Measurements from ENCODE around the gene GPR183.

GPR183 gene

GRCh38 chr13:99295488-99296252 lies 11.5 kb downstream of the GPR183 start:
- no peaks in the 10 kb centered on the region for H3K9me3 ChIP-seq (ENCODE audit: control insufficient read depth, low read length)
- no peaks in the 10 kb centered on the region for H3K27me3 ChIP-seq (ENCODE audit: control insufficient read depth, insufficient read depth, low read length, poor library complexity, severe bottlenecking)
- 94 to 97% methylated on average over 12 of the region's 12 CpGs for WGBS, 2 experiments
- H3K27ac ChIP-seq (ENCODE audit: insufficient read depth, low read depth, low read length, poor library complexity, severe bottlenecking), result no peak overlapping the region
- H3K36me3 ChIP-seq (ENCODE audit: control insufficient read depth, insufficient read depth, low read length), result no peaks in the 10 kb centered on the region
- no peaks in the 10 kb centered on the region for H3K4me1 ChIP-seq (ENCODE audit: control insufficient read depth, insufficient read depth, low read length)
- H3K4me3 ChIP-seq (ENCODE audit: insufficient read depth, low read depth, low read length), result no peak overlapping the region

GRCh38 chr13:99294958-99295357 lies 12.2 kb downstream of the GPR183 start:
- WGBS, 2 experiments, result 97 to 98% methylated on average over 6 to 7 of the region's 7 CpGs
- Histone ChIP-seq H3K4me3 (ENCODE audit: insufficient read depth, low read depth, low read length) (no peak overlapping the region), H3K36me3 (ENCODE audit: control insufficient read depth, insufficient read depth, low read length) (no peaks in the 10 kb centered on the region), H3K27ac (ENCODE audit: insufficient read depth, low read depth, low read length, poor library complexity, severe bottlenecking) (no peak overlapping the region), H3K9me3 (ENCODE audit: control insufficient read depth, low read length) (no peaks in the 10 kb centered on the region), H3K27me3 (ENCODE audit: control insufficient read depth, insufficient read depth, low read length, poor library complexity, severe bottlenecking) (no peaks in the 10 kb centered on the region), H3K4me1 (ENCODE audit: control insufficient read depth, insufficient read depth, low read length) (no peaks in the 10 kb centered on the region)

- H3K4me1 ChIP-seq (ENCODE audit: control insufficient read depth, insufficient read depth, low read length), result no peaks in the 10 kb centered on the region
- H3K4me3 ChIP-seq (ENCODE audit: insufficient read depth, low read depth, low read length), result no peak overlapping the region
- no peaks in the 10 kb centered on the region for H3K9me3 ChIP-seq (ENCODE audit: control insufficient read depth, low read length)
- H3K27ac ChIP-seq (ENCODE audit: insufficient read depth, low read depth, low read length, poor library complexity, severe bottlenecking), result no peak overlapping the region
- H3K27me3 ChIP-seq (ENCODE audit: control insufficient read depth, insufficient read depth, low read length, poor library complexity, severe bottlenecking), result no peaks in the 10 kb centered on the region
- no peaks in the 10 kb centered on the region for H3K36me3 ChIP-seq (ENCODE audit: control insufficient read depth, insufficient read depth, low read length)
Observed at GRCh38 chr13:99294198-99294597, 13.0 kb downstream of the GPR183 start.

- WGBS, 2 experiments, result 94 to 100% methylated on average over 2 of the region's 2 CpGs
Observed at GRCh38 chr13:99293178-99293577, 14.0 kb downstream of the GPR183 start.

GRCh38 chr13:99290894-99291293 lies 16.3 kb downstream of the GPR183 start:
- Histone ChIP-seq H3K4me3 (ENCODE audit: insufficient read depth, low read depth, low read length) (no peak overlapping the region), H3K4me1 (ENCODE audit: control insufficient read depth, insufficient read depth, low read length) (no peaks in the 10 kb centered on the region), H3K36me3 (ENCODE audit: control insufficient read depth, insufficient read depth, low read length) (no peaks in the 10 kb centered on the region), H3K27ac (ENCODE audit: insufficient read depth, low read depth, low read length, poor library complexity, severe bottlenecking) (no peak overlapping the region), H3K9me3 (ENCODE audit: control insufficient read depth, low read length) (no peaks in the 10 kb centered on the region), H3K27me3 (ENCODE audit: control insufficient read depth, insufficient read depth, low read length, poor library complexity, severe bottlenecking) (no peaks in the 10 kb centered on the region)
- WGBS, 2 experiments, result 88 to 92% methylated on average over 3 of the region's 3 CpGs

More at GRCh38 chr13:99293178-99293577, 14.0 kb downstream of the GPR183 start:
- H3K4me1 ChIP-seq (ENCODE audit: control insufficient read depth, insufficient read depth, low read length), result no peaks in the 10 kb centered on the region
- no peak overlapping the region for H3K27ac ChIP-seq (ENCODE audit: insufficient read depth, low read depth, low read length, poor library complexity, severe bottlenecking)
- H3K4me3 ChIP-seq (ENCODE audit: insufficient read depth, low read depth, low read length), result no peak overlapping the region
- no peaks in the 10 kb centered on the region for H3K27me3 ChIP-seq (ENCODE audit: control insufficient read depth, insufficient read depth, low read length, poor library complexity, severe bottlenecking)
- H3K36me3 ChIP-seq (ENCODE audit: control insufficient read depth, insufficient read depth, low read length), result no peaks in the 10 kb centered on the region
- H3K9me3 ChIP-seq (ENCODE audit: control insufficient read depth, low read length), result no peaks in the 10 kb centered on the region

GRCh38 chr13:99289674-99290337 lies 17.4 kb downstream of the GPR183 start:
- Histone ChIP-seq H3K9me3 (ENCODE audit: control insufficient read depth, low read length) (no peaks in the 10 kb centered on the region), H3K4me1 (ENCODE audit: control insufficient read depth, insufficient read depth, low read length) (no peaks in the 10 kb centered on the region), H3K4me3 (ENCODE audit: insufficient read depth, low read depth, low read length) (no peak overlapping the region), H3K27me3 (ENCODE audit: control insufficient read depth, insufficient read depth, low read length, poor library complexity, severe bottlenecking) (no peaks in the 10 kb centered on the region), H3K36me3 (ENCODE audit: control insufficient read depth, insufficient read depth, low read length) (no peaks in the 10 kb centered on the region), H3K27ac (ENCODE audit: insufficient read depth, low read depth, low read length, poor library complexity, severe bottlenecking) (no peak overlapping the region)
- 94 to 97% methylated on average over 7 of the region's 7 CpGs for WGBS, 2 experiments

GRCh38 chr13:99289271-99289670 lies 17.9 kb downstream of the GPR183 start:
- Histone ChIP-seq H3K4me3 (ENCODE audit: insufficient read depth, low read depth, low read length) (no peak overlapping the region), H3K4me1 (ENCODE audit: control insufficient read depth, insufficient read depth, low read length) (no peaks in the 10 kb centered on the region), H3K36me3 (ENCODE audit: control insufficient read depth, insufficient read depth, low read length) (no peaks in the 10 kb centered on the region), H3K27me3 (ENCODE audit: control insufficient read depth, insufficient read depth, low read length, poor library complexity, severe bottlenecking) (no peaks in the 10 kb centered on the region), H3K9me3 (ENCODE audit: control insufficient read depth, low read length) (no peaks in the 10 kb centered on the region), H3K27ac (ENCODE audit: insufficient read depth, low read depth, low read length, poor library complexity, severe bottlenecking) (no peak overlapping the region)
- WGBS, 2 experiments, result 91 to 96% methylated on average over 2 of the region's 2 CpGs

GRCh38 chr13:99288089-99288488 lies 19.1 kb downstream of the GPR183 start:
- Histone ChIP-seq H3K36me3 (ENCODE audit: control insufficient read depth, insufficient read depth, low read length) (no peaks in the 10 kb centered on the region), H3K27ac (ENCODE audit: insufficient read depth, low read depth, low read length, poor library complexity, severe bottlenecking) (no peak overlapping the region), H3K9me3 (ENCODE audit: control insufficient read depth, low read length) (no peaks in the 10 kb centered on the region), H3K4me1 (ENCODE audit: control insufficient read depth, insufficient read depth, low read length) (no peaks in the 10 kb centered on the region), H3K4me3 (ENCODE audit: insufficient read depth, low read depth, low read length) (no peak overlapping the region), H3K27me3 (ENCODE audit: control insufficient read depth, insufficient read depth, low read length, poor library complexity, severe bottlenecking) (no peaks in the 10 kb centered on the region)
- WGBS, 2 experiments, result 93 to 98% methylated on average over 2 of the region's 2 CpGs

- Histone ChIP-seq H3K4me3 (ENCODE audit: insufficient read depth, low read depth, low read length) (no peak overlapping the region), H3K4me1 (ENCODE audit: control insufficient read depth, insufficient read depth, low read length) (no peaks in the 10 kb centered on the region), H3K9me3 (ENCODE audit: control insufficient read depth, low read length) (no peaks in the 10 kb centered on the region), H3K27me3 (ENCODE audit: control insufficient read depth, insufficient read depth, low read length, poor library complexity, severe bottlenecking) (no peaks in the 10 kb centered on the region), H3K36me3 (ENCODE audit: control insufficient read depth, insufficient read depth, low read length) (no peaks in the 10 kb centered on the region), H3K27ac (ENCODE audit: insufficient read depth, low read depth, low read length, poor library complexity, severe bottlenecking) (no peak overlapping the region)
- 88 to 99% methylated on average over 4 of the region's 4 CpGs for WGBS, 2 experiments
Observed at GRCh38 chr13:99287551-99287950, 19.6 kb downstream of the GPR183 start.

GRCh38 chr13:99285432-99286182 lies 21.6 kb downstream of the GPR183 start:
- WGBS, 2 experiments, result 94 to 95% methylated on average over 10 of the region's 10 CpGs
- Histone ChIP-seq H3K27me3 (ENCODE audit: control insufficient read depth, insufficient read depth, low read length, poor library complexity, severe bottlenecking) (no peaks in the 10 kb centered on the region), H3K4me1 (ENCODE audit: control insufficient read depth, insufficient read depth, low read length) (no peaks in the 10 kb centered on the region), H3K36me3 (ENCODE audit: control insufficient read depth, insufficient read depth, low read length) (no peaks in the 10 kb centered on the region), H3K27ac (ENCODE audit: insufficient read depth, low read depth, low read length, poor library complexity, severe bottlenecking) (no peak overlapping the region), H3K9me3 (ENCODE audit: control insufficient read depth, low read length) (no peaks in the 10 kb centered on the region), H3K4me3 (ENCODE audit: insufficient read depth, low read depth, low read length) (no peak overlapping the region)
